Neutrophil (primary cell): ENCODE results near the gene CBFA2T3.

Source experiments
- H3K27ac ChIP-seq: fragments of 200-600 bp; sonication (generic); 2 replicates; pipeline ENCODE4 v1.5.1; 2016; ENCODE audit warnings: mild to moderate bottlenecking, moderate library complexity
- H3K27me3 ChIP-seq: fragments of 200-600 bp; sonication (generic); 2 replicates; pipeline ENCODE4 v1.6.0; 2016; ENCODE audit warnings: mild to moderate bottlenecking
- H3K36me3 ChIP-seq: fragments of 200-600 bp; sonication (generic); 2 replicates; pipeline ENCODE4 v1.5.1; 2017
- H3K4me1 ChIP-seq, 2 experiments: fragments of 200-600 bp in 1 of 2; sonication (generic) in 1 of 2; 1 replicate in 1 of 2; 2 replicates in 1 of 2; pipeline versions ENCODE4 v1.5.1 to v1.6.1; 2013 to 2016; ENCODE audit warnings: low read depth in 1 of 2, low read length in 1 of 2, mild to moderate bottlenecking in 1 of 2, moderate library complexity in 1 of 2; ENCODE audit not compliant: control insufficient read depth in 1 of 2, insufficient read depth in 1 of 2
- H3K4me3 ChIP-seq, 2 experiments: fragments of 200-600 bp in 1 of 2; sonication (generic) in 1 of 2; 1 replicate in 1 of 2; 2 replicates in 1 of 2; pipeline ENCODE4 v1.5.1; 2013 to 2016; ENCODE audit warnings: low read depth in 1 of 2, low read length in 1 of 2, mild to moderate bottlenecking in 1 of 2, moderate library complexity in 1 of 2
- H3K9me3 ChIP-seq: fragments of 200-600 bp; sonication (generic); 2 replicates; pipeline ENCODE4 v1.5.1; 2016
- TF ChIP-seq, protein P1 (sequence below): fragments of 200-600 bp; sonication (generic); IDR thresholded peaks from 2 replicates; pipeline ENCODE4 v1.5.1; 2016; ENCODE audit warnings: antibody characterized with exemption

Gene CBFA2T3

DNA sequence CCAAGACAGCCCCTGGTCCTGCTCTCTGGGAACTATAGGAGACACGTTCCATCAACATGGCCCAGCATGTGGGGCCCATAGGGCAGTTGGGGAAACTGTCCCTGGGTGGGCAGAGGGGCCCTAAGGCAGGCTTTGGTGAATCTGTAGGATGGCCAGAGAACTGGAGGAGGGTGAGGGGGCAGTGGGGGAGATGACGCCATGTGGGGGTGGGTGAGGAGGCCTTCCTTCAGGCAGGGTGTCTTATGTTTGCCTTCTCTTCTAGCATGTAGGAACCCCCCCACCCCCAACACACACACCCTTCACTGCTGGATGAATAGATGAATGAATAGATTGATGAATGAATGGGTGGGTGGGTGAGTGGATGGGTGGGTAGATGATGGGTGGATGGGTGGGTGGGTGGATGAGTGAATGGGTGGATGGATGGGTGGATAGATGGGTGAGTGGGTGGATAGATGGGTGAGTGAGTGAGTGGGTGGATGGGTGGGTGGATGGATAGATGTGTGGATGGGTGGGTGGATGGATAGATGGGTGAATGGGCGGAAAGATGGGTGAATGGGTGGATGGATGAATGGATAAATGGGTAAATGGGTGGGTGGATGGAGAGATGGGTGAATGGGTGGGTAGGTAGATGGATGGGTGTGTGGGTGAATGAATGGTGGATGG is 2.5 kb upstream of the CBFA2T3 start:
- peaks cover 47 to 50% of the 10 kb centered on the region in 2 experiments for H3K4me1 ChIP-seq
- no peak overlapping the region for H3K4me3 ChIP-seq
- H3K36me3 ChIP-seq, result no peaks in the 10 kb centered on the region
- TF ChIP-seq, protein P1, sequence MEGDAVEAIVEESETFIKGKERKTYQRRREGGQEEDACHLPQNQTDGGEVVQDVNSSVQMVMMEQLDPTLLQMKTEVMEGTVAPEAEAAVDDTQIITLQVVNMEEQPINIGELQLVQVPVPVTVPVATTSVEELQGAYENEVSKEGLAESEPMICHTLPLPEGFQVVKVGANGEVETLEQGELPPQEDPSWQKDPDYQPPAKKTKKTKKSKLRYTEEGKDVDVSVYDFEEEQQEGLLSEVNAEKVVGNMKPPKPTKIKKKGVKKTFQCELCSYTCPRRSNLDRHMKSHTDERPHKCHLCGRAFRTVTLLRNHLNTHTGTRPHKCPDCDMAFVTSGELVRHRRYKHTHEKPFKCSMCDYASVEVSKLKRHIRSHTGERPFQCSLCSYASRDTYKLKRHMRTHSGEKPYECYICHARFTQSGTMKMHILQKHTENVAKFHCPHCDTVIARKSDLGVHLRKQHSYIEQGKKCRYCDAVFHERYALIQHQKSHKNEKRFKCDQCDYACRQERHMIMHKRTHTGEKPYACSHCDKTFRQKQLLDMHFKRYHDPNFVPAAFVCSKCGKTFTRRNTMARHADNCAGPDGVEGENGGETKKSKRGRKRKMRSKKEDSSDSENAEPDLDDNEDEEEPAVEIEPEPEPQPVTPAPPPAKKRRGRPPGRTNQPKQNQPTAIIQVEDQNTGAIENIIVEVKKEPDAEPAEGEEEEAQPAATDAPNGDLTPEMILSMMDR, result no peak
- no peaks in the 10 kb centered on the region for H3K9me3 ChIP-seq
- no peak overlapping the region for H3K27ac ChIP-seq
- peaks cover 29% of the 10 kb centered on the region for H3K27me3 ChIP-seq

DNA sequence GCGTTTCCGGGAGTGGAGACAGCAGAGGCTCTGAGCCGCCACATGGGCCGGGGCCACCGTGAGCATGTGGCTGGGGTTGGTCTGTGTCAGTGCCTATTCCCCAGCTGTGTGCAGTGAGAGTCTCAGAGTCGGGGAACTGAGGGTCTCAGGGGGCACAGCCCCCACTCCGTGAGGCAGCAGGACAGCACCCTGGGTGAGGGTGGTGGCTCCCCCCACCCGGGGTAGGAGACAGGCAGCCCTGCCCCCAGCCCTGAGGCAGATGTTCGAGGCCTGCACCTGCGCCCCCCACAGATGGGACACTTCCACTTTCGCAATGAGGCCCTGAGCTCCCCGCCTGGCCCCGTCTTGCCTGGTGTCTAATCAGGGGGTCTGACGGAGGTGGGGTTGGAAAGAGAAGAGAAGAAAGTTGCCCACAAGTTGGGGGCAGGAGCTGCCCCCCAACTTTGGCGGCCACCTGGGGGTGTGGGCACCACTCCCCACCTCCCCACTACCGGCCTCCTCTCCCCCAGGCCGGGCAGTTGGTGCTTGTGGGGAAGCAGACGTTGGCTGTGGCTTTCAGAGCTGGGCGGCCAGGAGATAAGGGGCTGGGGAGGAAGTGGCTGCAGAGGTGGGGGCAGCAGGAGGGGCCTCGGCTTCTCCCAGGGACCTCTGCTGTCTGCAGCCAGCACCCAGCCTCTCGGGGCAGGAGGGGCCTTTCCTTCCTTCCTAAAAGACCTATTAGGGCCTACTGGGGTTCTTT is 1.8 kb upstream of the CBFA2T3 start:
- no peak overlapping the region for H3K4me3 ChIP-seq
- H3K4me1 ChIP-seq, result peaks cover 54 to 57% of the 10 kb centered on the region in 2 experiments
- no peaks in the 10 kb centered on the region for H3K9me3 ChIP-seq
- H3K36me3 ChIP-seq, result no peaks in the 10 kb centered on the region
- peaks cover 22% of the 10 kb centered on the region for H3K27me3 ChIP-seq
- H3K27ac ChIP-seq, result no peak overlapping the region
- TF ChIP-seq, protein P1, result no peak

DNA sequence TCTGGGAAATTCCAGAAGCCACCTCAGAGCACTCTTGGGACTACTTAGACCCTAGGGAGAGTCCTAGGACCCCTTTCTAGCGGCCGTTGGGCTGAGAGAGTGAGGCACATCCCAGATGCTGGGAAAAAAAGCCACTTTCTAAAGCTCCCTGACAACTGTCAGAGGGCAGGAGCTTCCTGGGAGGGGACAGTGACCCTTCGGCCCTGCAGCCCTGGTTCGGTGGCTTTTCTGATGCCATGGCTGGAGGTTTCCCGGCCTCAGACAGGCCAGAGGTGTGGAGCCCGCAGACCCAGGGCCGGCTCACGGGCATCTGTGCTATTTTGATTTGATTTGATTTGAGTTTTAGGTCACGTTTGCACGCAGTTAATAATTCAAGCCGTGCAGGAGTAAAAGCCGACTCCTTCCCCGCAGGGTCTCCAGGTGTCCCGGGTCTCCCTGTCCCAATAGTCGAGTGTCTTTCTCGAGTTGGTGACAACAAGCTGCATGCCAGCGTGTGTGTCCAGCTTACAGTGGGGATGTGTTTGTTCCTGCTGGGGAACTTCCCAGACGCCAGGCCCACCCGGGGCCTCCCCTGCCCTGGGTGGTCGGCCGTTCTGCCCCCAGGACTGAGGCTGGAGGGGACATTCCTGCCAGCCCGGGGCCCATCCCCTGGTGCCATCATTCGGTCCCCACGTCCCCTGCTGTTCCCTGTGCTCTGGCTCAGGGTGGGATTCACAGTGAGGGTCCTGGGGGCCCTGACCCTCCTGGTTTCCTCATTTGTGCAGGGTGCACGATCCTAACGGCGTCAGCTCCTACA is 1.0 kb upstream of the CBFA2T3 start:
- H3K4me1 ChIP-seq, result peaks cover 58 to 63% of the 10 kb centered on the region in 2 experiments
- H3K27me3 ChIP-seq, result peaks cover 14% of the 10 kb centered on the region
- TF ChIP-seq, protein P1, result no peak
- peak overlapping the region in 1 of 2 experiments; percentile 69 for H3K4me3 ChIP-seq
- H3K9me3 ChIP-seq, result no peaks in the 10 kb centered on the region
- peak overlapping the region; percentile 67 for H3K27ac ChIP-seq
- H3K36me3 ChIP-seq, result no peaks in the 10 kb centered on the region

DNA sequence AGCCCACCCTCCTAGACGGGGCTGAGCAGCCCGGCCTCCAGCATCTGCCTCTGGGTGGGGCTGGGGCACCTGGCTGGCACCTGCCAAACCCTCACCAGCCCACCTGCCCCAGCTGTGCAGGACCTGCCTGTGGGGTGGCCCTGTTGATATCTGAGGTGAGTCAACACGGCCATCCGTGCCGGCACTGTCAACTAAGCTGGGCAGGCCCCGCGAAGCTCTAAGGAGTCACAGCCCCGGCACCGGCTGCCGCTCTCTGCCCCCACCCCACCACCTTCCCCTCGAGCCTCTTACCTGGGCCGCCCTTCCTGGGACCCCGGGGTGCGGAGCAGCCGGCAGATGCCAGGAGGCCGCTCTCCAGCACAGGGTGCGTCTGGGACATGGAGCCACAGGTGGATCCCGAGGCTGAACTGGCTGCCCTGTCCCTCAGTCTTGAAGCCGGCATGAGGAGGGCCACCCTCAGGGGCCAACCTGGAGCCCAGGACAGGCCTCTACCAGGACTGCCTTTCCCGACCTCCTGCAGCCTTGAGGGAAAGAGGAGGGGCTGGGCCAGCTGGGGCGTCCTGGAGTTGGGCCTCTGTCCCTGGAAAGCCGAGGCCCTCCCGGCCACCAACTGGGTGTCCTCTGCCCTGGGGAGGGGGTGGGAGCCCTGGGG is 515 bp downstream of the CBFA2T3 start:
- H3K36me3 ChIP-seq, result no peaks in the 10 kb centered on the region
- no peaks in the 10 kb centered on the region for H3K9me3 ChIP-seq
- no peaks in the 10 kb centered on the region for H3K27me3 ChIP-seq
- TF ChIP-seq, protein P1, result no peak
- peaks cover 74 to 78% of the 10 kb centered on the region in 2 experiments for H3K4me1 ChIP-seq
- peak overlapping the region; percentile 67 for H3K27ac ChIP-seq
- peak overlapping the region; percentile 69 to 70 for H3K4me3 ChIP-seq

DNA sequence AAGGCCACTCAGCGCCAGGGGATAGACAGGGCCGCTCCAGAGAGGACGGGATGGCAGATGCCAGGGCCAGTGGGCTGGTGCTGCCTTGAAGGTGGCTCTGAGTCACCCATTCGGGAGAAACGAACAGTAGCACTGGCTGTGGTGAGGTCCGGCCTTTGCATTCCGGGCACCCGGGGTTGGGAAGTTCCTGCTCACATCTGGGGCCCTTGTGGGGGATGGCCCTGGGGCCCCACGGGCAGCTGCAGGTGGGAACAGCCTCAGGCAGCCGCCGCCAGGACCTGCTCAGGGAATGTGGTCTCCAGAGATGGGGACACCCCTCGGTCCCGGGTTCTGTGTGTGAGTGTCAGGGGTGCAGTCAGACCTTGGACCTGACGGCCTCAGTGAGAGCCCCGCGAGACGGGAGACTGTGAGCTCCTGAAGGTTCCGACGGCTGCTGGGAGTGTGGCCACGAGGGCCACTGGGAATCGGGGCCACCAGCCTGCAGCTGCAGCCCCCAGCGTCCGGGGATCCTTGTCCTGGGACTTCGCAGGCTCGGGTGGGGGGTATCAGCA is 1.4 kb downstream of the CBFA2T3 start:
- Histone ChIP-seq H3K27ac (peak overlapping the region; percentile 67), H3K27me3 (no peaks in the 10 kb centered on the region), H3K9me3 (no peaks in the 10 kb centered on the region), H3K4me1 (peaks cover 77 to 84% of the 10 kb centered on the region in 2 experiments), H3K36me3 (peaks cover 1% of the 10 kb centered on the region), H3K4me3 (peak overlapping the region; percentile 69 to 70)
- TF ChIP-seq, protein P1, result no peak
